Sigmoid colon (tissue), 7 donors: ENCODE data around the gene TRIML2. TPM values are rescaled to one million over a fixed set of nuclear protein-coding genes. Genes with fewer than 3 reads are reported as not detected.

Source experiments
- DNase-seq: peaks from one replicate; pipeline ENCODE4 v3.0.0-alpha.2; 2019
- H3K27ac ChIP-seq, 4 donors: fragments of 200-600 bp; sonication (generic); one replicate each; pipeline ENCODE4 v1.5.1; 2016 to 2019; ENCODE audit warnings: mild to moderate bottlenecking in 1 of 4
- H3K27me3 ChIP-seq, 3 donors: fragments of 200-600 bp; sonication (generic); one replicate each; pipeline ENCODE4 v1.5.1; 2019; ENCODE audit warnings: mild to moderate bottlenecking in 1 of 3
- H3K36me3 ChIP-seq, 4 donors: fragments of 200-600 bp; sonication (generic); one replicate each; pipeline ENCODE4 v1.5.1; 2016 to 2019
- H3K4me1 ChIP-seq, 4 donors: fragments of 200-600 bp; sonication (generic); one replicate each; pipeline ENCODE4 v1.5.1; 2017 to 2019
- H3K4me3 ChIP-seq, 4 donors: fragments of 200-600 bp; sonication (generic); one replicate each; pipeline ENCODE4 v1.5.1; 2017 to 2019; ENCODE audit warnings: mild to moderate bottlenecking in 2 of 4, moderate library complexity in 1 of 4
- H3K9me3 ChIP-seq, 4 donors: fragments of 200-600 bp in 3 of 4; sonication (generic) in 3 of 4; one replicate each; pipeline versions ENCODE4 v1.5.1 to v1.6.1; 2013 to 2019
- CTCF ChIP-seq, 4 experiments: fragments of 450-650 bp in 3 of 4; fragments of 200-600 bp in 1 of 4; IDR thresholded peaks; one replicate each; pipeline ENCODE4 v1.5.1; 2016 to 2019; ENCODE audit warnings: antibody characterized with exemption in 4 of 4, mild to moderate bottlenecking in 3 of 4, moderate library complexity in 2 of 4
- EP300 ChIP-seq, 4 donors: sonication (generic); formaldehyde crosslinking; IDR thresholded peaks; one replicate each; pipeline ENCODE4 v1.6.1; 2017; ENCODE audit warnings: antibody characterized with exemption in 4 of 4
- POLR2A ChIP-seq, 2 donors: fragments of 450-650 bp; IDR thresholded peaks; one replicate each; pipeline ENCODE4 v1.6.1; 2016; ENCODE audit warnings: antibody characterized with exemption in 2 of 2, mild to moderate bottlenecking in 2 of 2, moderate library complexity in 2 of 2
- POLR2AphosphoS5 ChIP-seq, 4 donors: sonication (generic); formaldehyde crosslinking; IDR thresholded peaks; one replicate each; pipeline ENCODE4 v1.6.1; 2017; ENCODE audit warnings: antibody characterized with exemption in 4 of 4
- WGBS, 2 donors: extraction: QIAGEN DNeasy Blood & Tissue Kit; methylation state at CpG; one replicate each; pipeline ENCODE4 v1.1.7; 2013; 5-methylcytosine and 5-hydroxymethylcytosine counted together
- intact Hi-C: fragments of 100-400 bp; cut with DNase I; formaldehyde crosslinking; loops from one replicate; pipeline ENCODE4 v1.15.1; 2023
- polyA plus RNA-seq, 3 donors: library from polyadenylated mRNA; stranded (reverse); fragments of 200-250 nt; gene quantifications; one replicate each; pipeline ENCODE4 v1.2.3, GENCODE V29; 2013
- total RNA-seq, 4 donors: library from RNA; depleted of rRNA; stranded (reverse); fragments of >200 nt; gene quantifications; one replicate each; pipeline ENCODE4 v1.1.0, GENCODE V29; 2016
- donor health status: healthy with polysubstance abuse.
- donor health status: Bipolar disorder and iron deficiency.
- donor health status: healthy.

The TRIML2 gene
- total and polyA plus RNA-seq, 7 donors: not detected

- no peak overlapping the region for H3K27ac ChIP-seq
- intact Hi-C loops: no loop called here
- no peaks in the 10 kb centered on the region for H3K36me3 ChIP-seq
- H3K27me3 ChIP-seq: no peaks in the 10 kb centered on the region
- H3K9me3 ChIP-seq: no peaks in the 10 kb centered on the region
- no peaks in the 10 kb centered on the region for H3K4me1 ChIP-seq
- no peak overlapping the region for H3K4me3 ChIP-seq
- DNase-seq: no peak
- 91 to 93% methylated on average over 11 of the region's 11 CpGs for WGBS, 2 donors
- TF ChIP-seq POLR2AphosphoS5 (IDR thresholded peaks at IDR 0.05) (no peak), CTCF (IDR thresholded peaks at IDR 0.05) (no peak), EP300 (IDR thresholded peaks at IDR 0.05) (no peak), POLR2A (IDR thresholded peaks at IDR 0.05) (no peak)
Measured at GRCh38 chr4:188146618-188147017, 37.2 kb upstream of the TRIML2 start.

- intact Hi-C loops: no loop called here
- no peak for DNase-seq
- H3K9me3 ChIP-seq: no peaks in the 10 kb centered on the region
- no peak overlapping the region for H3K4me3 ChIP-seq
- no peaks in the 10 kb centered on the region for H3K4me1 ChIP-seq
- TF ChIP-seq POLR2A (IDR thresholded peaks at IDR 0.05) (no peak), EP300 (IDR thresholded peaks at IDR 0.05) (no peak), POLR2AphosphoS5 (IDR thresholded peaks at IDR 0.05) (no peak), CTCF (IDR thresholded peaks at IDR 0.05) (no peak)
- H3K27ac ChIP-seq: no peak overlapping the region
- no peaks in the 10 kb centered on the region for H3K27me3 ChIP-seq
- no peaks in the 10 kb centered on the region for H3K36me3 ChIP-seq
- WGBS, 2 donors: 90 to 93% methylated on average over 10 of the region's 10 CpGs
Measured at GRCh38 chr4:188145601-188146000, 36.2 kb upstream of the TRIML2 start.

- WGBS, 2 donors: 76 to 84% methylated on average over 11 of the region's 11 CpGs
- Histone ChIP-seq H3K4me3 (no peak overlapping the region), H3K27me3 (no peaks in the 10 kb centered on the region), H3K27ac (no peak overlapping the region), H3K4me1 (no peaks in the 10 kb centered on the region), H3K9me3 (no peaks in the 10 kb centered on the region), H3K36me3 (no peaks in the 10 kb centered on the region)
- no peak for DNase-seq
- TF ChIP-seq EP300 (IDR thresholded peaks at IDR 0.05): no peak
- TF ChIP-seq CTCF (IDR thresholded peaks at IDR 0.05): no peak
- TF ChIP-seq POLR2AphosphoS5 (IDR thresholded peaks at IDR 0.05): no peak
- TF ChIP-seq POLR2A (IDR thresholded peaks at IDR 0.05): no peak
- intact Hi-C loops: no loop called here
Measured at GRCh38 chr4:188143731-188144130, 34.3 kb upstream of the TRIML2 start.

- H3K9me3 ChIP-seq: no peaks in the 10 kb centered on the region
- 92 to 93% methylated on average over 19 of the region's 19 CpGs for whole genome bisulfite sequencing, 2 donors
- intact Hi-C loops: no loop called here
- H3K4me1 ChIP-seq: no peaks in the 10 kb centered on the region
- no peak for DNase-seq
- no peak overlapping the region for H3K27ac ChIP-seq
- H3K36me3 ChIP-seq: no peaks in the 10 kb centered on the region
- TF ChIP-seq CTCF (IDR thresholded peaks at IDR 0.05) (no peak), EP300 (IDR thresholded peaks at IDR 0.05) (no peak), POLR2AphosphoS5 (IDR thresholded peaks at IDR 0.05) (no peak), POLR2A (IDR thresholded peaks at IDR 0.05) (no peak)
- no peak overlapping the region for H3K4me3 ChIP-seq
- H3K27me3 ChIP-seq: no peaks in the 10 kb centered on the region
Measured at GRCh38 chr4:188139671-188140070, 30.3 kb upstream of the TRIML2 start.

GRCh38 chr4:188139141-188139540, 29.7 kb upstream of the TRIML2 start, which contains the start of gene TRIML1:
Gene TRIML1, plus strand, starts transcription at chr4:188139441. Its CDS starts 118 bp downstream, at chr4:188139559.
- intact Hi-C loops: no loop called here
- no peaks in the 10 kb centered on the region for H3K9me3 ChIP-seq
- no peaks in the 10 kb centered on the region for H3K4me1 ChIP-seq
- no peaks in the 10 kb centered on the region for H3K27me3 ChIP-seq
- no peak within 1 kb of the TSS for H3K27ac ChIP-seq
- H3K4me3 ChIP-seq: no peak within 1 kb of the TSS
- TF ChIP-seq EP300 (IDR thresholded peaks at IDR 0.05) (no peak), POLR2AphosphoS5 (IDR thresholded peaks at IDR 0.05) (no peak), POLR2A (IDR thresholded peaks at IDR 0.05) (no peak), CTCF (IDR thresholded peaks at IDR 0.05) (no peak)
- H3K36me3 ChIP-seq: no peaks in the 10 kb centered on the region
- DNase-seq: no peak
- 96 to 97% methylated on average over 3 of the region's 3 CpGs for WGBS, 2 donors
